ENCODE data around the gene GSTM4. TPM values are rescaled to one million over a fixed set of nuclear protein-coding genes. Genes with fewer than 3 reads are reported as not detected.

The GSTM4 gene
- total and polyA plus RNA-seq, 9 of the 15 experiments (the other 6 are each of a cell fraction or from before 2014, with no cell fraction given) = 18.8 to 53.4 (median 38.8) TPM

- H3K4me1 ChIP-seq (replicated peaks in 1 of 2; ENCODE audit: control insufficient read depth in 2 of 2, insufficient read depth in 2 of 2, low read length in 2 of 2) = peaks cover 0 to 39% of the 10 kb centered on the region in 2 experiments; a peak in 2 of 5 replicates
- no peak overlapping the region for H3K27ac ChIP-seq (ENCODE audit: extremely low read depth, low read depth, low read length)
- FAIRE-seq (no peak), ATAC-seq (peak; percentile 56), DNase-seq (ENCODE audit: extremely low read depth in 1 of 4, low spot score in 3 of 4) (peak; percentile 49 to 77 (median 76))
- H3K27me3 ChIP-seq (ENCODE audit: control insufficient read depth in 2 of 2, insufficient read depth in 2 of 2, low read length in 2 of 2) = no peaks in the 10 kb centered on the region
- no peak overlapping the region for H3K4me2 ChIP-seq (ENCODE audit: insufficient read depth, low read length)
- no peaks in the 10 kb centered on the region for H3K9me3 ChIP-seq (replicated peaks; ENCODE audit: control insufficient read depth, insufficient read depth, low read depth, low read length)
- no peaks in the 10 kb centered on the region for H3K79me2 ChIP-seq (ENCODE audit: control insufficient read depth, insufficient read depth, low read length)
- no peak overlapping the region for H3K9ac ChIP-seq (ENCODE audit: insufficient read depth in 1 of 2, low read depth in 2 of 2, low read length in 2 of 2)
- H3K4me3 ChIP-seq = no peak overlapping the region
- in situ Hi-C loops (cut with MboI) = no loop called here
- H3K36me3 ChIP-seq (ENCODE audit: control insufficient read depth, insufficient read depth, low read length) = peaks cover 63% of the 10 kb centered on the region; the same call in 2 of the 3 replicates
- intact Hi-C loops (cut with micrococcal nuclease) = loop anchor here (1.0 kb wide), 1 partner anchor 84 kb away; no protein-coding TSS in a partner anchor
- WGBS (ENCODE audit: insufficient coverage, low coverage, missing lambda C conversion rate) = 85% methylated on average over 24 of the region's 30 CpGs
- H3K9me1 ChIP-seq (ENCODE audit: control insufficient read depth, insufficient read depth, low read length) = peaks cover 5% of the 10 kb centered on the region
- BruUV-seq (replicated peaks) = no TSS peak
- H4K20me1 ChIP-seq (replicated peaks; ENCODE audit: control insufficient read depth, insufficient read depth, low read length) = peaks cover 4% of the 10 kb centered on the region; the same call in 1 of the 2 replicates
- ChIA-PET CTCF (ENCODE audit: low intra/inter-chr PET ratio) (interaction anchor here (2.6 kb wide), 1 partner anchor 84 kb away, joined by 24 read pairs; no protein-coding TSS in a partner anchor), POLR2A (interaction anchor here (0.5 to 4.2 kb wide), 7 partner anchors 8 to 370 kb away, joined by 3 to 23 read pairs (median 3); partner anchors contain the start of genes AMPD2 and GNAI3)
- no peak overlapping the region for H2AFZ ChIP-seq (ENCODE audit: low read depth, low read length)
- TF ChIP-seq CTCFL (IDR thresholded peaks at IDR 0.05; ENCODE audit: borderline replicate concordance, insufficient read depth, low read depth, low read length, poor library complexity, severe bottlenecking) (peak; percentile 34), ZNF740 (CRISPR knock-in tag; IDR thresholded peaks at IDR 0.05) (peak; percentile 93), ZNF740 (tag; IDR thresholded peaks at IDR 0.05) (peak in 1 of 2 experiments; percentile 99; a peak in 2 of 4 replicates), DLX4 (CRISPR knock-in tag; IDR thresholded peaks at IDR 0.05) (no peak), ZNF696 (CRISPR knock-in tag; conservative IDR thresholded peaks at IDR 0.05) (no peak), VEZF1 (CRISPR knock-in tag; IDR thresholded peaks at IDR 0.05) (peak; percentile 65), HINFP (tag; conservative IDR thresholded peaks at IDR 0.05; ENCODE audit: low read depth) (no peak), CTCF (IDR thresholded peaks at IDR 0.05 in 2 of 3, conservative IDR thresholded peaks at IDR 0.05 in 1 of 3; ENCODE audit: insufficient read depth in 2 of 3, low read depth in 1 of 3, low read length in 3 of 3) (0 out of 6 replicates have a peak, but pooled peaks of 1 of the 3 experiments have one; percentile 21)
Observed at GRCh38 chr1:109630081-109630897, 25.6 kb upstream of the GSTM4 start.

Measured in K562 (cell line).